Activated gamma-delta T cell treated with anti-CD3 and anti-CD28 coated beads, Interleukin-2, amount 50 U/mL, for 16 hours (primary cell): ENCODE results near the gene MTERF4.

Experiments used
- DNase-seq: peaks from one replicate; pipeline ENCODE4 v3.0.0-alpha.2; 2020; ENCODE audit warnings: low read depth

The MTERF4 gene, protein sequence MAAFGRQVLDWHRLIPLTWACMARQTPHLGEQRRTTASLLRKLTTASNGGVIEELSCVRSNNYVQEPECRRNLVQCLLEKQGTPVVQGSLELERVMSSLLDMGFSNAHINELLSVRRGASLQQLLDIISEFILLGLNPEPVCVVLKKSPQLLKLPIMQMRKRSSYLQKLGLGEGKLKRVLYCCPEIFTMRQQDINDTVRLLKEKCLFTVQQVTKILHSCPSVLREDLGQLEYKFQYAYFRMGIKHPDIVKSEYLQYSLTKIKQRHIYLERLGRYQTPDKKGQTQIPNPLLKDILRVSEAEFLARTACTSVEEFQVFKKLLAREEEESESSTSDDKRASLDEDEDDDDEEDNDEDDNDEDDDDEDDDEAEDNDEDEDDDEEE

GRCh38 chr2:241102239-241102803 is at the start of gene MTERF4:
MTERF4 (minus strand) TSS chr2:241102287; CDS start chr2:241102273, 14 bp downstream.
- peak; percentile 78 for DNase-seq

GRCh38 chr2:241150660-241151530 is 48.8 kb upstream of the MTERF4 start:
- DNase-seq: no peak

GRCh38 chr2:241149925-241150659 is 48.0 kb upstream of the MTERF4 start, which contains the start of gene PPP1R7:
PPP1R7 (plus strand) TSS chr2:241150467; CDS start chr2:241150496, 29 bp downstream.
- peak; percentile 92 for DNase-seq

GRCh38 chr2:241149675-241149924 is 47.5 kb upstream of the MTERF4 start:
- DNase-seq: no peak

- peak; percentile 90 for DNase-seq
These were observed 47.0 kb upstream of the MTERF4 start, which contains the start of gene PASK for GRCh38 chr2:241148891-241149674. PASK (minus strand) TSS chr2:241149472; CDS start chr2:241143032, 6,440 bp downstream.

GRCh38 chr2:241148239-241148638 is 46.2 kb upstream of the MTERF4 start:
- no peak for DNase-seq

- no peak for DNase-seq
These were observed 45.2 kb upstream of the MTERF4 start for GRCh38 chr2:241147336-241147735.

DNA sequence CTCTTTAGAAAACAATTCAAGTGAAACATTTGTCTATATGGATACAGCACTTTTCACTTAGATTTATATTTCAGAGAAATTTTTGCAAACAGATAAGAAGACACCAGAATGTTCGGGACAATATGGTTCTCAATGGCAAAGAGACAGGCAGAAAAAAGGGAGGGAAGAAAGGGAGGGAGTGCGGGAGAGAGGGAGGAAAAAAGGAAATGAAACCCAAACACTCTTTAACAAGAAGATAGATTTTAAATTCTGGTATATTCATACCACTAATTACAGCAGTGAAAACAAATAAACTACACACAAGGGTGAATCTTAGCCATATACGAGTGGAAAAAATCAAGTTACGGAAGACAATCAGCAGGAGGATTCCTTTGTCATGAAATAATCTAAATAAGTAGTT is 44.2 kb upstream of the MTERF4 start:
- DNase-seq: no peak

DNA sequence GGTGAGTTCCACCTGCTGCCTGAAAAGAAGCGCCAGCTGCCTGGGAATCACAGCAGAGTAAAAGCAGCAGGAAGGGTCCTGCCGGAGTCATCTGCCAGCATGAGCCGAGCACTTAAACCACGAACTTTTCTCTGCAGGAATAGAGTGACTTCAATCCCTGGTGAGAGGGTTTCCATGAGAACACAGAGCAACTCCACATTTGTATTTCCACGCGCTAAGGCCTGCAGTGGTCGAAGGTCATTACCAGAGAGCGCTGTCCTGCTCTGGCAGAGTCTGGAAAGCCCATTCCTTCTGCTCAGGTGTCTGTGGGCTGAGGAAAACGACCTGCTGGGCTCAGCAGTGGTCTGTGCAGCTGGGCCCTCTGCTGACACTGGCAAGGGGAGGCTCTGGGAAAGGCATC is 40.5 kb upstream of the MTERF4 start:
- DNase-seq: no peak

- no peak for DNase-seq
These were observed 40.0 kb upstream of the MTERF4 start for GRCh38 chr2:241142063-241142462.

- DNase-seq: no peak
These were observed 39.2 kb upstream of the MTERF4 start for GRCh38 chr2:241141214-241141770.

DNA sequence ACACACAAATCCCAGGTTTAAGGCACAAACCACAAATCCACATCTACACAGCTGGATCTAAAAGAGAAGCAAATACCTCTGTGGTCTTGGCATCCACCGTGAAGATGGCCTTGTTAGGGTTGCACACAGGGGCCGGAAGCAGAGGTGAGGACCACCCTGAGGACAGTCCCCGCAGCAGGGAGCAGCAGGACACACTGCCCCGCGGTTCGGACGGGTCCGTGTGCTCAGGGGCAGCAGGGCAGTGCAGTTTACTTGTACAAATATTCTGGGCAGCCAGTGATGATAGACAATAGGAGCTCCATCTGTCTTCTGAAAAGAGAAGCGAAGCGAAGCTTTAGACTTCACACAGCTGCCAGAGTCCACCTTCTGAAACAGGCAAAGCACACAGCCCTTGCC is 38.4 kb upstream of the MTERF4 start:
- DNase-seq: no peak

DNA sequence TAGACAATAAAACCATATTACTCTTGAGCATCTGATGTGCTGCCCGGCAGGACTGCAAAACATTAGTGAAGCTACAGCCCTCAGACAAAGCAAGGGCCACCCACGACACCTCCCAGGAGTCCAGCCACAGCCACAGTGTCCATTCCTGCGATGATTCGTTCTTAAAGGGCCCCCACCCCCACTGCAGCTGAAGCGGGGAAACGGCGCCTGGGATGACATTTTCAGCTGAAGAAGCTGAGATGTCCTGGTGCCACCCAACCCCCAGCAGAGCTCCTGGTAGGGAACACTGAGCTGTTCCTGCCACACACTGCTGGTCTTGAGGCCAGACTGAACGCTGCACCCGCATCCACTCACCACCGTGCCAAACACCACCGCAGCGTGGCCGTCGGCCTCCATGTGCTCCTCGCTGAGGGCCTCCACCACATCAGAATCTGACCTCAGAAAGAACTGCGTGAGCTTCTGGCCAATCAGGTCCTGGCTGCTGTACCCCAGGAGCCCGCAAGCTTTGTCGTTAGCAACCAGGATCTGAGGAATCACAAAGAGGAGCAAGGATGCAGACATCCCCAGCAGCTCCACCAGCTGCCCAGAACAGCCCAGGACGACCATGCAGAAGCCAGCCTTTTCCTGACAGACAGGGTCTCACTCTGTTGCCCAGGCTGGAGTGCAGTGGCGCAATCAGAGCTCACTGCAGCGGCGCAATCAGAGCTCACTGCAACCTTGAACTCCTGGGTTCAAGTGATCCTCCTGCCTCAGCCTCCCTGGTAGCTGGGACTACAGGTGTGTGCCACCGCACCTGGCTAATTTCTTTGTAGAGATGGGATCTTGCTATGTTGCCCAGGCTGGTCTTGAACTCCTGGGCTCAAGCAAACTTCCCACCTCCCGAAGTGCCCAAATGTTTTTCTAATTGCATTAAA is 37.7 kb upstream of the MTERF4 start:
- no peak for DNase-seq

DNA sequence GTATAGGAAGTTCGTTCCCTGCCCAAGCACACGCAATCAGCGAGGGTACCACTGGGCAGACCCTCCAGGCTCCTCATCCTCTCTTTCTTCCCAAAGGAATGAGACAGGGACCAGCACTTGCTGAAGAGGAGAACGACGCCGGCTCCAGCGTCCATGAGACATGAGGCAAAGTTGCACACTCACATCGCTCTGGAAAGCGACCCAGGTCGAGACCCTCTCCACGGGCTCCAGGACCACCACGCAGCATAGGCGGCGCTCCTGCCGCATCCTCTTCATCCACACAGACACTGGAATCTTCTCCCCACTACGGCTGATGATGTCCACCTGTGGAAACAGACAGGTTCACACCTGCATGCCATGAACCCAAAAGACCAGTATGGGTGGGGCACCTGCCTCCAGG is 36.4 kb upstream of the MTERF4 start:
- no peak for DNase-seq

DNA sequence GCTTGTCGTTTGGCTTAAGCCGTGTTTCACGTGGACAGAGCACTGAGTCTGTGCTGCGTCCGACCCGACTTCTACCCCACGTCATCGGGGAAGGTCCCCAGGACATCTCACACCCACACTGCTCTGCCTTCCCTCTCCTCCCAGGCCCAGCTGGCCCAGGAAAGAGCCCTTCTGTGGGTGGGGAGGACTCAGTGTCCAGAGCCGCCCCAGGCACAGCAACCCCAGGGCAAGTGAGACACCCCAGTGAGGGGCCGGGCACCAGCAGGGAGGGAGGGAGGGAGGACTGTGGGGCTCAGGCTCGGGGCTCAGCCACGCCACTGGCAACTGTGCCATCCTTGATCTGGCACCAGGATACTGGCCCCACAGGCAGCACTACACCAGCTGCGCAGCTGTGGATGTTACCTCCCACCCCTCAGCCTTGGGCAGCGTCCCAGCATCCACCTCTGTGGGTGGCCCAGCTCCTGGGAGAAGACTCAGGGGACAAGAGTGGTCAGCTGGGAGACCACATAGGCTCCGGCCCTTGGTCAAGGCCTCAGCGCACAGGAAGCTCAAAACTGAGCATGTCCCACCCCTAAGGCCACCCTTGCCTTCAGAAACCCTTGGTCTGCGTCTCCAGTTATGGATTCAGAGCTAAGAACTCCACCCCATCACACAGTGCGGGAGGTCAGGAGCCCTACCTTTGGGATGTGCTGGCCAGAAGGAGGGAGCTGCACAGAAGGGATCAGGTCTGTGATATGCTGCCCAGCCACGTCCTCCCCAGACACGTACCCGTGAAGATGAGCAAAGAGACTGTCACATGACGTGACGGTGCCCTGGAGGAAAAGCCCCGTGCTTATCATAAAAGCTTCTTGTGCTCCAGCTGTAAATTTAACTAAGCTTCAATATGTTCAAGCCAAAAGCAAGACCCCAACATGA is 35.4 kb upstream of the MTERF4 start:
- DNase-seq: no peak

GRCh38 chr2:241136661-241137260 is 34.7 kb upstream of the MTERF4 start:
- DNase-seq: no peak

- no peak for DNase-seq
These were observed 34.1 kb upstream of the MTERF4 start for GRCh38 chr2:241136191-241136590.

DNA sequence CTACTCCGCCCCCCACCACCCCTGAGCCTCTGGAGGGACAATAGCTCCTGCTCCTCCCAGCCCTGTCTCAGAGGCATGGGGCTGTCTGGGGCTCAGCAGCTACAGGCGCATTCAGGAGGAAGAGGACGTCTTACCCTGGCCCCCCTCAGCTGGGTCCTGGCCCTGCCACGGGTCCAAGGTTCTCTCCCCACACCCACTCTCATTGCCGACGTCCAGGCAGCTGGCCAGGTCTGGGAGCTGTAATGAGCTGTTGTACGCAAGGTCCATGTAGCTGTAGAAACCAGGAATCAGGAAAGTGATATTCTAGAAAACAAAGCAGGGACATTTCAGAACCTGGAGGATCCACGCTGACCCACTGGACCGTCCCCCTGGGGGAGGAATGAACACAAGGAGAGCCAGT is 33.6 kb upstream of the MTERF4 start:
- no peak for DNase-seq
